ENCODE results near the gene GMFB. TPM values are rescaled to one million over a fixed set of nuclear protein-coding genes. Genes with fewer than 3 reads are reported as not detected.

The GMFB gene
- total and polyA plus RNA-seq, 8 donors = 5.4 to 21.7 (median 13.2) TPM

- no peak for DNase-seq
- 94% methylated on average over 2 of the region's 2 CpGs for WGBS, 2 donors
- no peak for FAIRE-seq
- Histone ChIP-seq H3K27ac (no peak overlapping the region), H3K36me3 (peaks cover 0 to 17% (median 0%) of the 10 kb centered on the region in 3 donors), H3K4me1 (no peaks in the 10 kb centered on the region), H3K27me3 (no peaks in the 10 kb centered on the region), H3K9me3 (no peaks in the 10 kb centered on the region), H3K4me3 (no peak overlapping the region)
- ATAC-seq = no peak
- TF ChIP-seq CTCF (IDR thresholded peaks at IDR 0.05) = no peak
- intact Hi-C loops (cut with DNase I) = no loop called here
Measured at GRCh38 chr14:54428527-54428926, 60.3 kb downstream of the GMFB start.

- H3K4me1 ChIP-seq = no peaks in the 10 kb centered on the region
- FAIRE-seq = no peak
Measured at GRCh38 chr14:54427871-54428270, 60.9 kb downstream of the GMFB start.

GRCh38 chr14:54425537-54426274 is 63.1 kb downstream of the GMFB start:
- DNase-seq (no peak), FAIRE-seq (no peak), ATAC-seq (no peak)
- intact Hi-C loops (cut with DNase I) = no loop called here
- Histone ChIP-seq H3K9me3 (no peaks in the 10 kb centered on the region), H3K27ac (no peak overlapping the region), H3K4me1 (peaks cover 0 to 2% (median 0%) of the 10 kb centered on the region in 3 donors), H3K4me3 (no peak overlapping the region), H3K27me3 (no peaks in the 10 kb centered on the region), H3K36me3 (peaks cover 0 to 17% (median 0%) of the 10 kb centered on the region in 3 donors)
- 91 to 95% methylated on average over 3 of the region's 3 CpGs for WGBS, 2 donors
- no peak for TF ChIP-seq CTCF (IDR thresholded peaks at IDR 0.05)

More at GRCh38 chr14:54427871-54428270, 60.9 kb downstream of the GMFB start:
- no peak overlapping the region for H3K4me3 ChIP-seq
- DNase-seq (no peak), ATAC-seq (no peak)
- no peak for TF ChIP-seq CTCF (IDR thresholded peaks at IDR 0.05)
- peaks cover 0 to 17% (median 0%) of the 10 kb centered on the region in 3 donors for H3K36me3 ChIP-seq
- H3K27ac ChIP-seq = no peak overlapping the region
- H3K9me3 ChIP-seq = no peaks in the 10 kb centered on the region
- 73 to 90% methylated on average over 3 of the region's 3 CpGs for WGBS, 2 donors
- intact Hi-C loops (cut with DNase I) = no loop called here
- H3K27me3 ChIP-seq = no peaks in the 10 kb centered on the region

- Histone ChIP-seq H3K36me3 (peaks cover 0 to 14% (median 0%) of the 10 kb centered on the region in 3 donors), H3K4me1 (peaks cover 0 to 4% (median 0%) of the 10 kb centered on the region in 3 donors), H3K27ac (no peak overlapping the region), H3K4me3 (no peak overlapping the region), H3K9me3 (no peaks in the 10 kb centered on the region), H3K27me3 (no peaks in the 10 kb centered on the region)
- DNase-seq (no peak), FAIRE-seq (no peak), ATAC-seq (no peak)
- 71 to 93% methylated on average over 2 of the region's 2 CpGs for WGBS, 2 donors
- no peak for TF ChIP-seq CTCF (IDR thresholded peaks at IDR 0.05)
- intact Hi-C loops (cut with DNase I) = no loop called here
Measured at GRCh38 chr14:54425068-54425467, 63.7 kb downstream of the GMFB start.

Other genes with a start within 250 kb of the GMFB start
- gene CDKN3, start 92.0 kb downstream of the GMFB start, total RNA-seq = 1 to 10 TPM in 3 of 6 donors, under 1 TPM in 2, not detected in 1; 0.66 to 1.6 (median 1.1) TPM
- 1 to 10 TPM in 1 of 2 donors, under 1 TPM in 1; 0.61 to 1.0 TPM for gene CDKN3, start 92.0 kb downstream of the GMFB start, polyA plus RNA-seq
- gene CNIH1, start 47.6 kb downstream of the GMFB start, total RNA-seq = 10 to 100 TPM; 19.7 to 43.5 (median 34.7) TPM
- 10 to 100 TPM; 10.8 to 42.8 TPM for gene CNIH1, start 47.6 kb downstream of the GMFB start, polyA plus RNA-seq
- 10 to 100 TPM in 3 of 6 donors, 1 to 10 TPM in 3; 8.3 to 11.8 (median 9.9) TPM for gene CGRRF1, start 20.9 kb upstream of the GMFB start, total RNA-seq
- gene CGRRF1, start 20.9 kb upstream of the GMFB start, polyA plus RNA-seq = 10 to 100 TPM; 12.9 to 17.6 TPM
- gene SAMD4A, start 78.1 kb upstream of the GMFB start, total RNA-seq = 10 to 100 TPM in 2 of 6 donors, 1 to 10 TPM in 4; 5.1 to 12.2 (median 9.6) TPM
- gene SAMD4A, start 78.1 kb upstream of the GMFB start, polyA plus RNA-seq = 1 to 10 TPM; 2.9 to 4.9 TPM